SK-N-MC (cell line): ENCODE data around the gene TMED8.

Experiments
- EZH2 ChIP-seq: fragments of 200-600 bp; sonication (generic); IDR thresholded peaks from one replicate; pipeline ENCODE4 v1.6.1; 2017; ENCODE audit warnings: antibody characterized with exemption
- FOXP2 ChIP-seq: optimal IDR thresholded peaks from 2 replicates; pipeline ENCODE3; 2011; ENCODE audit warnings: mild to moderate bottlenecking, moderate library complexity; ENCODE audit not compliant: insufficient read depth; ENCODE audit errors: extremely low read length, control extremely low read depth
- POLR2AphosphoS5 ChIP-seq: IDR thresholded peaks from 2 replicates; pipeline ENCODE4 v1.6.1; 2012; ENCODE audit warnings: mild to moderate bottlenecking, low read depth, low read length, borderline replicate concordance

DNA sequence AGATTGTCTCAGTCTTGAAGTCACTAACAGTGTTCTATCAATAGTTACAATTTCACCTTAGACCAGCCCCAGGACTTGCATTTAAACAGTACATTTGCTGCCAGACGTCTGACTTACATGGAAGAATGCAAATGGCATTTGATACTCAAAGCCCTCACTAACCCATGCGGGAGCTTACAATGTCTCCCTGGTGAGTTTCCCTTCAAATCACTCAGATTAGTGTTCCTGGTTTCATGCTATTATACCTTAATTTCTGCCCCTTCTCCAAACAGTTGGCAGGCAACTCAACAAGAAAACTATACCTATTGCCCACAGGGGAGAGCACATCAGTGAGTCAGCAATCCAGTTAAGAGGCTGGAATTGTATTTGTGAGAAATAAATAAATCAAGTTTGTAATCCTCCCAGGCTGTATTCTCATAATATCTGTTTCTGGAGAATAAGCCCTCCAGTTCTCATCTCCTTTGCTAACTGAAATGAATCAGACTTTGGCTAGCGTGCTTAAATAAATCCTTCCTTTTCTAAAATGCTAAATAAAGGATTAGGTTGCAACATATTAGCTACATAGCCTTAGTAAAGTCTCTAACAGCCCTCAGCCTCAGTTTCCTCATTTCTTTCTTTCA, 32.4 kb downstream of the TMED8 start:
- no peak for TF ChIP-seq POLR2AphosphoS5
- TF ChIP-seq EZH2: no peak
- no peak for TF ChIP-seq FOXP2
